ENCODE results near the gene SHISA3.
"Not testable (repeated sequence)": the region's sequence is repeated elsewhere in the genome, so short reads cannot be mapped to it uniquely, and the experiment has no call there.

The SHISA3 gene

DNA sequence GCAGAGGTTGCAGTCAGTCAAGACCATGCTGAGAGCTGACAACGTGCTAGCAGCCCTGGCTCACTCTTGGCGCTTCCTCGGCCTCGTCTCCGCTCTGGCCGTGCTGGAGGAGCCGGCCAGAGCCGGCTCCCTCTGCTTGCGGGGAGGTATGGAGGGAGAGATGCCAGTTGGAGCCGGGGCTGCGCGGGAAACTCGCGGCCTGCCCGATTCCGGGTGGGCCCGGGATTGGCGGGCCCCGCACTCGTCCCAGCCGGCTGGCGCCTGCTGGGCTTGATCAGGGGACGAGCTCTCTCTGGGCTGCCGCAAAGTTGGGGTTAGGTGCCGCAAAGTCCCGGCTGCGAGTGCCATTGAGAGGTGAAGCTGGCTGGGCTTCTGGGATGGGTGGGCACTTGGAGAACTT is 27.8 kb upstream of the SHISA3 start:
- TF ChIP-seq, protein P1, sequence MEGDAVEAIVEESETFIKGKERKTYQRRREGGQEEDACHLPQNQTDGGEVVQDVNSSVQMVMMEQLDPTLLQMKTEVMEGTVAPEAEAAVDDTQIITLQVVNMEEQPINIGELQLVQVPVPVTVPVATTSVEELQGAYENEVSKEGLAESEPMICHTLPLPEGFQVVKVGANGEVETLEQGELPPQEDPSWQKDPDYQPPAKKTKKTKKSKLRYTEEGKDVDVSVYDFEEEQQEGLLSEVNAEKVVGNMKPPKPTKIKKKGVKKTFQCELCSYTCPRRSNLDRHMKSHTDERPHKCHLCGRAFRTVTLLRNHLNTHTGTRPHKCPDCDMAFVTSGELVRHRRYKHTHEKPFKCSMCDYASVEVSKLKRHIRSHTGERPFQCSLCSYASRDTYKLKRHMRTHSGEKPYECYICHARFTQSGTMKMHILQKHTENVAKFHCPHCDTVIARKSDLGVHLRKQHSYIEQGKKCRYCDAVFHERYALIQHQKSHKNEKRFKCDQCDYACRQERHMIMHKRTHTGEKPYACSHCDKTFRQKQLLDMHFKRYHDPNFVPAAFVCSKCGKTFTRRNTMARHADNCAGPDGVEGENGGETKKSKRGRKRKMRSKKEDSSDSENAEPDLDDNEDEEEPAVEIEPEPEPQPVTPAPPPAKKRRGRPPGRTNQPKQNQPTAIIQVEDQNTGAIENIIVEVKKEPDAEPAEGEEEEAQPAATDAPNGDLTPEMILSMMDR (conservative IDR thresholded peaks at IDR 0.05; ENCODE audit: low read depth, low read length) = no peak
- no peak for DNase-seq (ENCODE audit: low read depth)
- H3K4me3 ChIP-seq (ENCODE audit: low read depth, low read length) = no peak overlapping the region

DNA sequence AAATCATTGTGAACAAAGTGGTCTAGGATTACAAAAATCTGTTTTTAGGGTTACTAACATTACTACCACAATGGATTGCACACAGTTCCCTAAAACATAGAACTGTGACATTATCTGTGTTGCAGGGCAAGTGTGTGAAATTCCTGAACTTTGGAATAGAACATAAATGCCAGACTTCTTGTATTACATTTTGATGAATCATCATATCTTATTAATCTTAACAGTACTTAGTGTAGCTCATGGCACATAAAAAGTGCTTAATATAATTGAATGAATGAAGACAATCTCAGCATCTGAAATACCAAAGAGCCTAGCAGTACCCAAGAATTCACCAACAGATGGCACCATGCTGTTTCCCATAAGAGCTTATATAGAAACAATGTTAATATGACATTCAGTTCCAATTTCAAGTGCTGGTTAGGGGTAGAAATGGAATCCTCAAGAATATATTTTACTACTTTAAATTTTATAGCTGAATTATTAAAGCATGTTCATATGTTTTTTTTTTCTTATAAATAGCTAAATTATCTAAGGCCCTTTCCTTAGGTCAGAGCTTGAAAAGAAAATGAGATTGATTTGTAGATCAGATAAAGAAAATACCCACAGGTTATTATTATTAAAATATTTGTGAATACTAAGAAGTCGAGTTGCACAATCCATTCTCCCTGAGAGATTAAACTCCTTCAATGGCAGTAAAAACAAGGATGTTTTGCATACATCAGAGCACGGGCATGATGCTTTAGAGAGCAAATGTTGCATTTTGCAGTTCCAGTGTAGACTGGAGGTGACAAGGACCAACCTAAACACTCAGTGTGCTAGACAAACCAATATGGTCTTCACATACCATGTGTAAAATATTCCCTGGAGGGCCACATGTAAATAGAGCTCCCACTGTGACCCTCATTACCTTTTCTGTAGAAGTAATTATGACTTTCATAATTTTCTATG is 25.7 kb upstream of the SHISA3 start:
- H3K4me3 ChIP-seq (ENCODE audit: low read depth, low read length) = no peak overlapping the region
- peak; percentile 70 for DNase-seq (ENCODE audit: low read depth)
- TF ChIP-seq, protein P1 (conservative IDR thresholded peaks at IDR 0.05; ENCODE audit: low read depth, low read length) = peak; percentile 52

DNA sequence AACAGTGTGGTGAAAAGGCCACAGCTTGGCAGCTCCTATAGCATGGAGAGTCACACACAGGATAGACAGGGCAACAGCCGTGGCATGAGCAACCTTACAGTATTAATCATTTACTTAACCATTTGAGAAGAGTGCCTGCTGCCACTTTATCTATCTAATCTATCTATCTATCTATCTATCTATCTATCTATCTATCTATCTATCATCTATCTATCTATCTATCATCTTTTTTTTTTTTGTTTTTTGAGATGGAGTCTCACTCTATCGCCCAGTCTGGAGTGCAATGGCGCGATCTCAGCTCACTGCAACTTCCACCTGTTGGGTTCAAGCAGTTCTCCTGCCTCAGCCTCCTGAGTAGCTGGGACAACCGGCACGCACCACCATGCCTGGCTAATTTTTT is 25.0 kb upstream of the SHISA3 start:
- DNase-seq (ENCODE audit: low read depth); H3K4me3 ChIP-seq (ENCODE audit: low read depth, low read length): not testable (repeated sequence)

DNA sequence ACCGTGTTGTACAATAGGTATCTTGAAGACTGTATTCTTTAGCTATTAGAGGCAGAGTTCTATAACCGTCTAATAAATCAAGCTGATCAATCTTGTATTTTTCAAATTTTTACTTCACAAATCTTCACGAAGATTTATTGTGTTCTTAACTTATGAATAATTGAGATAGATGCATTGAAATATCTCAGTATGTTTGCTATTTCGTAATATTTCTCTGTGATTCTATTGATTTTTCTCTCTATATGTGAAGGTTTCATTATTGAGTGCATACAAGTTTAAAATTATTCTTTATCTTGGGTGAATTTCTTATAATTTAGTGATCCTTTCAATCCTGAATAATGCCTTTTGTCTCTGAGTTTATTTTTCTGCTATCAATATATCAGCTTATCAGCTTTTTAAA is 19.8 kb upstream of the SHISA3 start:
- no peak for DNase-seq (ENCODE audit: low read depth)
- H3K4me3 ChIP-seq (ENCODE audit: low read depth, low read length) = no peak overlapping the region
- TF ChIP-seq, protein P1 (conservative IDR thresholded peaks at IDR 0.05; ENCODE audit: low read depth, low read length) = no peak

DNA sequence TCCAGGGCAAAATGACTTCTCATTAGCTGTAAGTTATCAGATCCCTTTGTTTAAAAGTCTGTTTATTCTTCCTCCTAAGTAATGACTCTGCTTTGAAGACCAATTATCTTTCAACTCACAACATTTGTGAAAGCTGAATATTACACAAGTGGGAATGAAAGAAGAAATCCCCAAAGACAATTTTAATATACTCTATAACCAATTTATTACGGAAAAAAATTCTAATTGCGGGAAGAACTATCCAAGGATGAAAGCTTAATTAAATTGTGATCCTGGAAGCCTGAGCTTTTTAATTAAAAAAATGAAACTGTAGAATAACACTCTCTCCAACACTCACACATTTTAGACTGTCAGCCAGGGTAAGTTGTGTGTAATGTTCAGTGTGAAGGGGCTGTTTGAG is 15.6 kb upstream of the SHISA3 start:
- H3K4me3 ChIP-seq (ENCODE audit: low read depth, low read length) = no peak overlapping the region
- TF ChIP-seq, protein P1 (conservative IDR thresholded peaks at IDR 0.05; ENCODE audit: low read depth, low read length) = no peak
- no peak for DNase-seq (ENCODE audit: low read depth)

DNA sequence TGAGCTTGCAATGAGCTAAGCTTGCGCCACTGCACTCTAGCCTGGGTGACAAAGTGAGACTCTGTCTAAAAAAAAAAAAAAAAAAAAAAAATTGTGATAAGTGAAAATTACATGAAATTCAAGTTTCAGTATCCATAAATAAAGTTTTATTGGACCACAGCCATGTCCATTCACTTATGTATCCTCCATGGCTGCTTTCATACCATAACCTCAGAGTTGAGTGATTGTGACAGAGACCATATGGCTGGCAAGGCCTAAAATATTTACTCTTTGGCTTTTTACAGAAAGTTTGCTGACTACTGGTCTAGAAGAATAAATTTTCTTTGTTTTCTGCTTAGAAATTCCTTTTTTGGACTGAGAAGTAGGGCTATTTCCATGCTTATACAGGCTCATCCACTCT is 11.8 kb upstream of the SHISA3 start:
- TF ChIP-seq, protein P1 (conservative IDR thresholded peaks at IDR 0.05; ENCODE audit: low read depth, low read length) = no peak
- no peak overlapping the region for H3K4me3 ChIP-seq (ENCODE audit: low read depth, low read length)
- no peak for DNase-seq (ENCODE audit: low read depth)

DNA sequence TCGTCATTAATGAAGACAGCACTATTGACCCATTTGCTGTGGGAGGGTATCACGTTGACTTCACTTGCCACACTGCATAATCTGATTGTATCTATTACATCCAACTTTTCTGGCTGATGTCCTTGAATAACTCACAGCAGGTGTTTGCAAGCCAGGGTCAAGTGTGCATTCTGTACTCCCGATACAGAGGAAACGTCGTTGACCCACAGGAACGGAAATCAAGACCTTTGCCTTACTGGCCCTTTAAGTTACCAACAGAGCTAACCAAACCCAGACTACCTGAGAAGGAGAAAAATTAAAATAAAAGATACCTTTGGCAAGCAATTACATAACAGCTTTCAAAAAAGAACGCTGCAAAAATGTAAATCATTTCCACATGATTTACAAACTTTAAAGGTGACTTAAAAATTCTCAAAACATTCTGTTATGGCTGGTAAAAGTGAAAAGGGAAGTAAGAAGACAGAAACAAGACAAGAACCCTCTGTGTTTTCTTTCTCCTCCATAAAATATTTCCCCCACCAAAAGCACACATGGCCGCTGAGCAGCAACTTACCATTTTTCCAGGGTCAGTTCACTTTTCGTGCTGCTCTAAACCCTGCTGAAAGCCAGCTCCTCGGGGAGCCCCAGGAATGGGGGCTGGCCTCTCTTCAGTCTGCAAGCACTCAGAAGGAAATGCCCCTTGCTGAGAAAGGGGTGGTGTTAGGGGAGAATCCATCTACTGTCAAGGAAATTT is 6.5 kb upstream of the SHISA3 start:
- no peak overlapping the region for H3K4me3 ChIP-seq (ENCODE audit: low read depth, low read length)
- TF ChIP-seq, protein P1 (conservative IDR thresholded peaks at IDR 0.05; ENCODE audit: low read depth, low read length) = no peak
- no peak for DNase-seq (ENCODE audit: low read depth)
